A204.1 (cell line): ENCODE results near the gene POU3F2.

Experiments
- FAIRE-seq: peaks from 2 replicates; lab custom pipeline; 2012; peaks lifted over from hg19 to GRCh38; lab: Jason Lieb, UNC

POU3F2 gene

GRCh38 chr6:98834060-98835031 lies at the start of gene POU3F2:
POU3F2 (plus strand) TSS chr6:98834574; CDS start chr6:98834874, 300 bp downstream.
- no peak for FAIRE-seq

GRCh38 chr6:98787435-98787834 lies 46.9 kb upstream of the POU3F2 start:
- no peak for FAIRE-seq

- FAIRE-seq, result no peak
These were observed 46.4 kb upstream of the POU3F2 start for GRCh38 chr6:98787961-98788360.

- no peak for FAIRE-seq
These were observed 40.0 kb upstream of the POU3F2 start for GRCh38 chr6:98794307-98794842.

GRCh38 chr6:98797217-98797994 lies 37.0 kb upstream of the POU3F2 start:
- no peak for FAIRE-seq

GRCh38 chr6:98800866-98801265 lies 33.5 kb upstream of the POU3F2 start:
- no peak for FAIRE-seq

GRCh38 chr6:98808541-98809210 lies 25.7 kb upstream of the POU3F2 start:
- no peak for FAIRE-seq

GRCh38 chr6:98812220-98812619 lies 22.2 kb upstream of the POU3F2 start:
- FAIRE-seq, result no peak

- no peak for FAIRE-seq
These were observed 17.6 kb upstream of the POU3F2 start for GRCh38 chr6:98816799-98817198.

GRCh38 chr6:98821756-98822405 lies 12.5 kb upstream of the POU3F2 start:
- no peak for FAIRE-seq

GRCh38 chr6:98823428-98824161 lies 10.8 kb upstream of the POU3F2 start:
- FAIRE-seq, result no peak

GRCh38 chr6:98824162-98824901 lies 10.0 kb upstream of the POU3F2 start:
- FAIRE-seq, result no peak

GRCh38 chr6:98824902-98825599 lies 9.3 kb upstream of the POU3F2 start:
- no peak for FAIRE-seq

GRCh38 chr6:98825600-98826230 lies 8.7 kb upstream of the POU3F2 start:
- no peak for FAIRE-seq

GRCh38 chr6:98827295-98828159 lies 6.8 kb upstream of the POU3F2 start:
- no peak for FAIRE-seq

GRCh38 chr6:98828211-98828788 lies 6.1 kb upstream of the POU3F2 start:
- FAIRE-seq, result no peak

GRCh38 chr6:98828941-98829411 lies 5.4 kb upstream of the POU3F2 start:
- FAIRE-seq, result no peak

- FAIRE-seq, result no peak
These were observed 4.2 kb upstream of the POU3F2 start for GRCh38 chr6:98830146-98830545.
